HG02763 (cell line): ENCODE results near the gene C6orf47.

Source experiments
- ATAC-seq: cut with Tn5 transposase; IDR thresholded peaks from one replicate; pipeline ENCODE4 v1.9.1; 2021; ENCODE audit warnings: mild to moderate bottlenecking, moderate library complexity; ENCODE audit not compliant: unreplicated experiment

Gene C6orf47

DNA sequence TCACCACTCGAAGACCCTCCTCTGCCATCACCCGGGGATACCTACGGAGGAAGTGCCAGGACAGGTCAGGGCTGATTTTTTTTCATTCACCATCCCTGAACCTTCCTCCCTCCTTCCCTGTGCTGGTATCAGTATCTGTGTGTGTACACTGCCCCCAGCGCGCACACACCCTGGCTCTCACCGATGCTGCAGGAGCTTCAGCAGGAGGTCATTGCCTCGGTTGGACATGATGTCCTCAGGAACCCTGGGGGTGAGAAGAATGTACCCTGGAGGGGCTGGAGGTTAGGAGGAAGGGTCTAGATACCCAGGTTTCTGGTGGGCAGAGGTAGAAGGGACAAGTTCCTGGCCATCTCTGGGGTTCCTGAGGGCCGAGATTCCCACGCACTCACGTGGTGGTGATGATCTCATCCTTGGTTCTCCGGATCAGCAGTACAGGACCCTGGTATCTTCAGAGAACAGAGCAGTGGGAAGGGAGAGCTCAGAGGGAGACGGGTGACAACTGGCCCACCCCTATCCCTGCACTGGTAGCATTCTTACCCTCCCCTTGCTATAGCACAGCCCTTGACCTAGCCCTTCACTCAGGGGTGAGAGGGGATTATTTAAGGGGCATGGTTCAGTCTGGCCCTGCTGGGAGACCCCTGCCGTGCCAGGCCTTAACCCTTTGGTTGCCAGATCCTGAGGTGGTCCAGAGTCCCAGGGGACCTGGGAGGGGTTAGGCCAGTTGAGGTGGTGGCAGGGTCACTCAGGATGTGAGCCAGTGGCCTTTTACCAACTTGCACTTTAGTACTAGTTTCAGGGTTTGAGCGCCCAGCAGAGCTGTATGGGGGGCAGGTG is 27.5 kb upstream of the C6orf47 start:
- ATAC-seq: no peak

DNA sequence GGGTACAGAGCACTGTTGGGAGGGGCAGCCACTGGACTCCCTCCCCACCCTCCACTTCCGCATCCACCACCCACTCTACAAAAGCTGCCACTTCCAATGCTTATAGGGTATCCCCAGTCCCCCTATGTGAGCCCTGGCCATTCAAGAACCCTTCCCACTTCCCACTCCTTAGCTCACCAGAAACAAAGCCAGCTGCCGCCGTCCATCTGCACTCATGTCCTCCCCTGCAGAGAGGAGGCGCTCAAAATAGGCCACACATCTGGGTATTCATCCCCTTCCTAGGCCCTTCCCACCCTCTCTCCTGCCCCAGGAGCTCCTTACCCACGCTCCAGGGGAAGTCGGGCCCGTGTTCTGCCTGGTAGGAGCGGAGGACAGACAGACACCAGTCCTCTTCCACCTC is 26.7 kb upstream of the C6orf47 start:
- no peak for ATAC-seq

DNA sequence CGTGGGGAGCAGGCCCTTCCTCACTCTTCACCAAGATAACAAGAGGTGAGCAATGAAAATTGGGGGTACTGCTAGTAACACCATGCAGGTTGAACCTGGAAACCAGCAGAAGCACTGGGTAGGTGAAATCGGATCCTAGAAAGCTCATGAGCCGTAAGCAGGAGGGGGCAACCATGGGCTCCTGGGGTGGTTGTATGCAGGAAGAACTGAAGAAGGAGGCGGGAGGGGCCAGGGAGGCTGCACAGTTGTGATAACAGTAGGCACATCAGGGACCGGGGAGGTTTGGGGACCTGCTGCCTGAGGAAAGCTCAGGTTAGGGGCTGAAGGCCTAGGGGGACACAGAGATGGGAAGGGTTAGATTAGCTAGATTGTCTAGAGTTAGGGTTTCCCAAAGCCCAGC is 25.9 kb upstream of the C6orf47 start:
- ATAC-seq: no peak

DNA sequence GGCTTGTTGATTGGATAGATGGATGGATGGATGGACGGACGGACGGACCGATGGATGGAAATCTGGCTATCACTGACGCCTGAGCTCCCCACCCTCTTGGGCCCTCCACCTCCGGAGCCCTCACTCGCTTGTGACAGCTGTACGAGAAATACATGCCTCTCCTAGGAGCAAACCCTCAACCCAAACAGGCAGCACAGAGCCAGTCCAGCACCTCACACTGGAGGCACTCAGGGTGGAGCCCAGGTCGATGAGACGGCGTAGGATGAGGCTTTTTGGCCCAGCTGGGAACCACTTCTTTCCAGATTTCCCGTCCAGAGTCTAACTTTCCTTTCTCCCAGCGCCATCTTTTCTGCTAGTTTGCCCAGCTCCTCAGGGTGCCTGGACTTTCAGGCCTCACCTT is 23.0 kb upstream of the C6orf47 start:
- ATAC-seq: no peak

DNA sequence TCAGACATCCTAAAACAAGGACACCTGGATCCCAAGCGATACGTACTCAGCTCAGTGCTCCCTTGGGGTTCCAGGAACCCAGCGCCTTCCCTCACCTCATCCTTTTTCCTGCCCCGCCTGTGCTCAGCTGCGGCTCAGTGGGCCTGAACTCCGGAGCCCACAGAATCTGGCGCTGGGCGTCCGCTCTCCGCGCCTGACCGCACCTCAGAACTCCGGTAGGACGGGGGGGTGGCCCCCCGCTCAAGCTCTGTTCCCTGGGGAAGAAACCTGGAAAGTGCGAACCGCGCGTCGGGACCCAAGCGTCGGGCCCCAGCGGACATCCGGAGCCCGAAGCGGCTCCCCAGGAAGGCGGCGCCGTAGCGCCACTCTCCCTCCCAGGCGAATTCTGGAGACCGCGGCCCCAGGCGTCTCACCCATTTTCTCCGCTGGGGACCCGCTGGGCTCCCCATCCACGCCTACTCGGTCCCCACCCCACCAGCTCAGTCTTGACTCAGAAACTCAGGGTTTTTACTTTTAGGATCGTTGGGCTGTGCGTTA is 20.6 kb upstream of the C6orf47 start:
- no peak for ATAC-seq

DNA sequence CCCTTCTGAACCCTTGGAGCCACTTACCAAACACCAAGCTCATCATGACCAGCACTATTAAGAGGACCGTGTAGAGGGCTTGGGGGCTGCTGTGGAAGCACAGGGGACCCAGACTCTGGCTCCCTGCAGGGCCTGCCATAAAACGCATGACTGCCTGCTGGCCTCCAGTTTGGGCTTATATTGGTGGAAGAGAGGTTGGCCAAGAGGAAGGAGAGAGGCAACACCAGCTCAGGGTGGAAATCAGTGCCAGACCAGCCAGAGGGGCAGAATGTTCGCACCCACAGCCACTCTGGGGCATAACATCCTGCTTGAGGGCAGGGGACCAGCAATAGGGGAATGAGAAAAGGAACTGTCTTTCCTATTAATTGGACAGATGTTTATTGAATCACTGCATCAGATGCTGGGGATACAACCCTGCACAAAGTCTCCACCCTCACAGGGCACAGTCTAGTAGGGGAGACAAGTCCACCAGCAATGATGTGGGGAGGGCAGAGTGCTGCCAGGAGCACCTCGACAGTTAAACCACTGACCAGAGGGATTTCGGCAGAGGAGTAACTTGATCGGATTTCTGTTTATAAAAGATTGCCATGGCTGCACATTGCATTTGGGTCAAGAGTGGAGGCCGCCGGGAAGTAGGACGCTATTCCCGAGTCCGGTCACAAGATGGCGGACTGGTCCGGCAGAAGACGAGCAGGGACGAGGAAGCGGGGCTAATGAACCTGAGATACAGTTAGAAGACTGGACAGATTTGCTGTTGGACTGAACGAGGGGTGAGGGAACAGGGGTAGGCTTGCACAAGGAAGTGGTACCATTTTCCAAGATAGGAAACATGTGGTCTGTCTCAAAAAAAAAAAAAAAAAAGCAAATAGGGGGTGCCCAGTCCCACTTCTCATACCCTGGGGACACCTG is 19.9 kb upstream of the C6orf47 start, which contains the start of gene LY6G5C:
TSS of gene LY6G5C (minus strand) at position 842 of the 909 bp plus-strand sequence. CDS start at position 148, 694 bp downstream.
- no peak for ATAC-seq

DNA sequence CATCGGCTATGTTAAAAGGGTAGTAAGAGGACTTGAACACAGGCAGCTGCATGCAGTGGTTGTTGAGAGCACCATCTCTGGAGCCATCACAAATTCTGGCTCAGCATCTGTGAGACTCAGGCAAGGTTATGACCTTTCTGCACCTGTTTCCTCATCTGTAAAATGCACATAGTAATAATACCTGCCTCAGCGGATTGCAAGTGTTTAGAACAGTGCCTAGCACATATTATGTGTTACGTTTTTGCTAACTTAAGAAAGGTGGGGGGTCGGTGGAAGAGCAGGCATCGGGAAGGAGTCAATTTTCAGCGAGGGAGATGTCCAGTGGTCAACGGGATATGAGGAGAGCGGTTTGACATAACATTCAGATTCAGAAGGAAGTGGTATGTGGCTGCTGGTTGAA is 17.4 kb upstream of the C6orf47 start:
- no peak for ATAC-seq

DNA sequence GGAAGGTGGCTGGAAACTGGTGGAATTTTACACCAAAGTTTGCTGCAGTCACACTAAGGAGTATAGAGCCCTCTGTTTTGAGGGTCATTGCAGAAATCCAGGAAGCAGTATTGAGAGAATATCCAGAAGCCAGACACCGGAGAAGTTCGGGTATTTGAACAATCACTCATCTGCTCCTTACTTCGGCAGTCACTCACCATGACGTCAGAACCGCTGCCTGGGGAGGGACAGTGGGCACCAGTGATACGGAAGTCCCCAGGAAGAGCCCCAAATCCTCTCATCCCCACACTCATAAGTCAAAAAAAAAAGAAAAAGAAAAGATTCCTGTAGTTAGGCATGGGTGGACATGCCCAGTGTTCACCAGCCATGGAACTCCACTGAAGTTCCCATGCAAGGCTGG is 16.3 kb upstream of the C6orf47 start:
- ATAC-seq: no peak

DNA sequence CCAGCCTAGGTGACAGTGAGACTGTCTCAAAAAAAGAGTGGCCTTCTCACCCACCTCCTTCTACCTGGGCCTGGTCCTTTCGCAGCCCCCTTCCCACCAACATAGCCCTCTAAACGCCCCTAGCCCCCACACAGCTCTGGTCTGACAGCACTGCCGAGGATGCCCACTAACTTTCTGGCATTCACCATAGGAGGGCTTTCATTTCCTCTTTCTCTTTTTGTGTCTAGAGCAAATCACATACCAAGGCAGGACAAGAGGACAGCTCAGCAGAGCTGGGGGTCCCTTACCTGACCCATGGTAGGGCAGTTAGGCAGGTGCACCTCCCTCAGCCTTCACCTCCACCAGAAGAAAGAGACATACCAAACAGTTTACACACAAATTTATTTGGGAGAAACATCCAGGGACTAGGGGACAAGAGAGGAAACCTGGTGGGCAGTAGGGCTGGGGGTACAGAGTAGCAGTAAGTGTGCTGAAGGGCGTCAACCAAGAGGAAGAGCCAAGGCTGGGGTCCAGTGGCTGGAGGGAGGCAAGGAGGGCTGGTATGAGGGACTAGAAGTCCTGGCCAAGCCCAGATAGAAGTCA is 15.8 kb upstream of the C6orf47 start:
- ATAC-seq: no peak

DNA sequence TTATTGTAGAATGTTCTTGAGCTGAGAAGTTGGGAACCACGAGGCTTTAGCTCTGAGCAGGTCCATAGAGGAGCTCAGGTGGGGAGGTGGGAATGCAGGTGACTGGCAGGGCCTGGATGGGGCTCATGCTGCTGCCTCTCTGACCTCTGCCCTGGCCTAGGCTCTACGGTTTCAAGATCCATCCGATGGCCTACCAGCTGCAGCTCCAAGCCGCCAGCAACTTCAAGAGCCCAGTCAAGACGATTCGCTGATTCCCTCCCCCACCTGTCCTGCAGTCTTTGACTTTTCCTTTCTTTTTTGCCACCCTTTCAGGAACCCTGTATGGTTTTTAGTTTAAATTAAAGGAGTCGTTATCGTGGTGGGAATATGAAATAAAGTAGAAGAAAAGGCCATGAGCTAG is 9.1 kb upstream of the C6orf47 start, which contains the start of gene LY6G5B:
TSS of gene LY6G5B (plus strand) at position 301 of the 400 bp plus-strand sequence. CDS start 975 bp downstream, outside the sequence.
- ATAC-seq: no peak

DNA sequence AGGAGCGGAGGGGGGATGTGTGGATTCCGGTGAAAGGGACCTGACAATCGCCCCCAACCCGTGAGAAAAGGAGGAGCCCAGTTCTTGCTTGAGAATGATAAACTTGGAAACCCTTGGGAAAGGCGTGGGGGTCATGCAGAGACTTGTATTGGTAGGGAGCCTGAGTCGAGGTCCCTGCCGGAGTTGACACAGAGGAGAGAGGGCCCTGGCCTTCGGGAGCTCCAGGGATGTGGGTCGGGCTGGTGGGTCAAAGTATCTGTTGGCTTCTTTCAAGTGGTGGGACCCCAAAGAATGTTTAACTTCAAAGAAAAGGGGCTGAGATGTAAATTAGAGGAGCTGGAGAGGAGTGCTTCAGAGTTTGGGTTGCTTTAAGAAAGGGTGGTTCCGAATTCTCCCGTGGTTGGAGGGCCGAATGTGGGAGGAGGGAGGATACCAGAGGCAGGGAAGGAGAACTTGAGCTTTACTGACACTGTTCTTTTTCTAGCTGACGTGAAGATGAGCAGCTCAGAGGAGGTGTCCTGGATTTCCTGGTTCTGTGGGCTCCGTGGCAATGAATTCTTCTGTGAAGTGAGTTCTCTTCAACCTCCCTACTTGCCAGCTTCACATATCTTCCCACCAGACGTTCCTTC is 5.9 kb upstream of the C6orf47 start:
- ATAC-seq: no peak

DNA sequence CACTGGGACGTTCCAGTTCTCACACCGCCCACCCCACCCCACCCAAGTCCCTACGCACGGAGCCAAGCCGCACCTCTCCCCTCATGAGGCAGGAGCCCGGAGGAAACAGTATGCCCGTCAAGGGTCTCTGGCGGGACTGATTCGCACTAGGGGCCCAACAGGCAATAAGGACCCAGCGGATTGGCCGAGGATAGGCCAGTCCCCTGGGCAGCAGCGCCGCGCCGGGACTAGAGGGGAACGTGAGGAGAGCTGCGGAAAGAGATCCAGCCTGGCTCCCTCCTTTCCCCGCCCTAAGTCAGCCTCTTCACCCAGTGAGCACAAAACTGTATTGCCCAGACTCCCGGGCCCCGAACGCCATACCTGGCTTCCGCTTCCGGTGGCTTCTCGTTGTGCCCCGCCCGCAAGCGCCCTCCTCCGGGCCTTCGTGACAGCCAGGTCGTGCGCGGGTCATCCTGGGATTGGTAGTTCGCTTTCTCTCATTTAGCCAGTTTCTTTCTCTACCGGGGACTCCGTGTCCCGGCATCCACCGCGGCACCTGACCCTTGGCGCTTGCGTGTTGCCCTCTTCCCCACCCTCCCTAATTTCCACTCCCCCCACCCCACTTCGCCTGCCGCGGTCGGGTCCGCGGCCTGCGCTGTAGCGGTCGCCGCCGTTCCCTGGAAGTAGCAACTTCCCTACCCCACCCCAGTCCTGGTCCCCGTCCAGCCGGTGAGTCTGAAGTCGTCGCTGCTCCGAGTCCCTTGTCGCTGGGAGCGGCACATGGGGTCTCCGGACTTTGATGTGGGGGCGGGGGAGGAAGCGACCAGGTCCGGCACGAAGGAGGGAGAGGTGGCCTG is 5.1 kb upstream of the C6orf47 start, which contains the start of gene CSNK2B:
TSS of gene CSNK2B (plus strand) at position 580 of the 836 bp plus-strand sequence. CDS start 752 bp downstream, outside the sequence.
- ATAC-seq: peak; percentile 84

DNA sequence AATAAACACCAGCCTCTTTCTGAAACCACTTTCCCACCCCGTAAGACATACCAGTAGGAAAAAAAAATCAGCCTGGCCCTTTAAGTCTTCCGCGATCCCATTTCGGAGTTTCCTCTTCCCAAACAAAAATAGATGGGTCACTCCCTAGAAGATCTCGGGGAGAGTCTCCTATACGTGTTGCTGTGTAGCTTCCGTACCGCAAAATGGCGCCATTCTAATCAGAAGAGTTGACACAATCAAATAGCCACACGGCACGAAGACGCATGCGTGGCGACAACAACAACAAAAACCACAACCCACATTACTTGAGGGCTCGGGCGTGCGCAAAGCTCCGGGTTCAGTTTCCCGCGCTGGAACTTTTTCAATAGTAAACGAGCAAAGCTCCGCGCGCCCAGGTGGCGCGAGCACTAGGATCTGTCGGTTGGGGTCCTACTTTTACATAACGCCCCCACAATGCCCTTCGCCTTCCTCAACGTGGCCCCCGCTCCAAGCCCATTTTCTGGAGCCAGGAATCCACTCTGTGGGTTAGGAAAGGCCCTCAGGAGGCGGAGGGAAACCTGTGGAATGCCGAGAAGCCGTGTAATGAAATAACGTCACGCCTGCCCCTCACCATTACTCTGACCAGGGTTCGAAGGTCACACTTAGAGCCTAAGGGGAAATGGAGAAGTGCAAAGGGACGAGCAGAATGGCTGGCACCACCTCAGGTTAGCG is 4.4 kb upstream of the C6orf47 start, which contains the start of gene GPANK1:
TSS of gene GPANK1 (minus strand) at position 208 of the 711 bp plus-strand sequence. CDS start 519 bp downstream, outside the sequence.
- ATAC-seq: peak; percentile 1

DNA sequence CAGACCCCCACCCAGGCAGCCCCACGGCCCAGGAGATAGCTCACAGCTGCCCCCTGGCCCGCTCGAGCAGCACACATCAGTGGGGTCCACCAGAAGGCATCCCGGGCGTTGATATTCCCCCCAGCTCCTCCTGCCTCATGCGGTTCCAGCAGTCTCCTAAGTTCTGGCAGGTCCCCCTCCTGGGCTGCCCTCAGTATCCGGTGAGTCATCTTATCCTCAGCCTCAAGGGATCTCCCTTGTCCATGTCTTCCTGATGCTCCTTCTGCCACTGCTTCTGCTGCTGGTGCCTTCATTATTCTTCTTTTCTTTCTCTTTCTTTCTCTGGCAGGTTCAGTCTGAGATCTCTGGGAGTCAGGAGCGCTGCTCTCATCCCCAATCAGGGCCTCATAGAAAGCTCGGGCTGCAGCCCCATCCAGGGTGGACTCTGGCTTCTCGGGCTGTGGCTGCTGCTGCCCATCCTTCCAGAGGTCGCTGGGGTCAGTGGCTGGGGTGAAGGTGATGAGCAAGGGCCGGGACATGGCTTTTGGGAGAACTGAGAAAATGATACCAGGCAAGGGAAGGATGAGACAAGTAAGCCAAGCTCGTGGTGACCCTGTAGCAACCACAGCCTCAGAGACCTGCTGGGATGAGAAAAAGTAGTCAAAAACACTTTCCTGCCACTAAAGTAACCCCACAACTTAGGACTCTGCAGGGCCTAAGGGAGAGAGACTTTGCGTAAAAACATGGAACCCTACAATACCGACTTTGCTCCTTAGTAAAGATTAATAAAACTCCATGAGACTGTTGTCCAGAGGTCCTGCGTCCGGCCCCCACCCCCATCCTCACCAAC is 3.6 kb upstream of the C6orf47 start:
- ATAC-seq: no peak

DNA sequence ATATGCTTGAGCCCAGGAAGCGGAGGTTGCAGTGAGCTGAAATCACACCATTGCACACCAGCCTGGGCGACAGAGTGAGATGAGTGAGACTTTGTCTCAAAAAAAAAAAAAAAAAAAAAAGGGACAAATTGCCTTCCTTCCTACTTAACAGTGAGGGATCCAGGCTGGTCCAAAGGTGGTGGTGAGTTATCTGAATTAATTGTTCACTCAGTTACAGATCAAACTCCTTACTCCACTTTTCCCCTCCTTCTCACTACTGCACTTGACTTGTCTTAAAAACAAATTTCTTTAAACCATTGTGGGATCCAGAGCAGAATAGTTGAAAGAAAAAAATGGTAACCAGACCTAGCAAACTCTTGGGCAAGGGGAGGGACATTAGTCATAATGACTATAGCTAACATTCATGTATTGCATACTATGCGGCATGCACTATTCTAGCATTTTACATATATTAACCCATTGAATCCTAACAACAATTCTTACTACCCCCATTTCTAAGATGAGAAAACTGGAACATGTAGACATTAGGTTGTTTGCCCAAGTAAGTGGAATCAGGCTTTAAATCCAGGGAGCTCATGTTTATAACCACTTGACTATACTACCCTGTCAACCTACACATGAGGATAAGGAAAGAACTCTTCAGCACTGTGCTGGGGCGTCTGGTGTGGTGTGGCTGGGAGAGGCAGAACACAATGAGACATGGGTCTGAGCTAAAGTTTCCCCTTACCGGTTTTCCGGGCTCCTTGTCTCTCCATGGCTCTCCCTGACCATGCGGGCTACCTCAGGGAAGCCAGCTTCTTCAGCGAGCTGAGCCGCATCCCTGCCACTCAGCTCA is 2.8 kb upstream of the C6orf47 start:
- no peak for ATAC-seq

DNA sequence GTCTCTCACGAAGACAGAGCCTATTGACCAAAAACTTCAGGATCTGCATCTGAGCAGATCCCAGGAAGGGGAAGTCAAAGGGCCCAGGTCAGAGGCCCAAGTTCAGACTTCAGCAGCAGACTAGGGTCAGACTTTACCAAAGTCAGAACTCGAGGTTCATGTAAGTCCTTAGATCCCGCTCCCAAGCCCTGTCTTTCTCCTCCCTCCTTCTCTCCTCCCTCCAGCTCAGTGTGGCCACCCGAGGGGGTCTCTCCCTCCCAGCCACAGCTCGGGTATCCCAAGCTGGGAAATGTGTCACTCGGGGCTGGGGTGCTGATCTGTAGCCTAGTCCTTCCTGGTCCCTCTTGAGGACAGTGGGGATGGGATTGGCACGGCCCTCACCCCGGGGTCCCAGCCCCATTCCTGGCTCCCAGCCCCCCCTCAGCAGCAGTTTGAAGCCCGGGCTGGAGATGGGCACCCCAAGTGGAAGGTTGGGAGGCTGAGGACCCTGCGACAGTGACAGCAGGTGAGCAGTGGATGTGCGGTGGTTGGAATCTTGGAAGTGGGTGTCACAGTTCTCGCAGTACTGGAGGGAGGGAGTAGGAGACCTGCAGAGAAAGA is 1.6 kb upstream of the C6orf47 start:
- no peak for ATAC-seq
